ENCODE data around the gene RSPH6A.
A peak's percentile ranks its signal among the peaks of the same experiment; 100 is the strongest.

The RSPH6A gene

GRCh38 chr19:45814851-45815480, at the start of gene RSPH6A:
Gene RSPH6A, minus strand, starts transcription at chr19:45815308. Its CDS starts 132 bp downstream, at chr19:45815176.
- DNase-seq (ENCODE audit: low read depth in 3 of 3) = no peak

DNA sequence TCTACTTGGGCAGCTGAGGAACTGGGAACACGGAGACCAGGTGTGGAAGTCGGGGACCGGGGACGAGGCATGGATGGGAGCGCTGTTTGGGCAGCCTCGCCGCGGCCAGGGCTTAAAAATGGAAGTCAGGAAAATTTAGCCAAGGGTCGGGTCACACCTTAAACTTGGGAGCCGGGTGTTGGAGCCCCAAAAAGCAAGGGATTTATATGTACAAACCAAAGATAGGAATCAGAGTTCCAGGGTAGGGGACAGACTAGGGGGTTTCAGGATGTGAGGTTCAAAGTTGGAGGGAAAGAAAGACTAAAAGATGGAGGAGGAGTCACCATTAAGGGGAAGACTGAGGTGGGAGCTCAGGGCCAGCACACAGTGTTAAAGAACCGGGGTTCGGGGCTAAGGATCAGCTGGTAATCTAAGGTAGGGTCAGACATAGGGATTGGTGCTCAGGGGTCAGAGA, 49.5 kb upstream of the RSPH6A start:
- DNase-seq (ENCODE audit: low read depth in 3 of 3) = no peak

GRCh38 chr19:45863840-45864628, 48.9 kb upstream of the RSPH6A start, which contains the start of gene FOXA3:
Gene FOXA3, plus strand, starts transcription at chr19:45864326. Its CDS starts 131 bp downstream, at chr19:45864457.
- peak in 1 of 3 donors; percentile 45 for DNase-seq (ENCODE audit: low read depth in 3 of 3)

DNA sequence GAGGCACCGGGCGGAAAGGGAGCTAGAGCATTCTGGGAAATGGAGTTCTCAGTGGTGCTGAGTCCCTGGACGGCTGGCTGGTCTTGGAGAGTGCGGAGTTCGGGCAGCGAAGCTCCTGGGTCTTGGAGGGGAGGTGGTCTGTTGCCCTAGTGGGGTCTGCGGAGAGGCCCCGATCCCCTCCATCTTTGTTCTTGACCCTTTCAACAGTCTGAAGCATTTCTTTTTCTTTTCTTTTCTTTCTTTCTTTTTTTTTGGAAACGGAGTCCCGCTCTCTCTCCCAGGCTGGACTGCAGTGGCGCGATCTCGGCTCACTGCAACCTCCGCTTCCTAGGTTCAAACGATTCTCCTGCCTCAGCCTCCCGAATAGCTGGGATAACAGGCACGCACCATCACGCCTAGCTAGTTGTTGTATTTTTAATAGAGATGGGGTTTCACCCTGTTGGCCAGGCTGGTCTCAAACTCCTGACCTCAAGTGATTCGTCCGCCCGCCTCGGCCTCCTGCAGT, 48.3 kb upstream of the RSPH6A start:
- DNase-seq (ENCODE audit: low read depth in 3 of 3) = no peak

GRCh38 chr19:45862564-45863334, 47.6 kb upstream of the RSPH6A start, which contains the start of gene SYMPK:
Gene SYMPK, minus strand, starts transcription at chr19:45863147. Its CDS starts 8,652 bp downstream, at chr19:45854495.
- peak; percentile 96 to 99 (median 99) for DNase-seq (ENCODE audit: low read depth in 3 of 3)

- no peak for DNase-seq (ENCODE audit: low read depth in 3 of 3)
Measured at GRCh38 chr19:45862271-45862563, 47.1 kb upstream of the RSPH6A start.

- no peak for DNase-seq (ENCODE audit: low read depth in 3 of 3)
Measured at GRCh38 chr19:45860359-45861259, 45.5 kb upstream of the RSPH6A start.

DNA sequence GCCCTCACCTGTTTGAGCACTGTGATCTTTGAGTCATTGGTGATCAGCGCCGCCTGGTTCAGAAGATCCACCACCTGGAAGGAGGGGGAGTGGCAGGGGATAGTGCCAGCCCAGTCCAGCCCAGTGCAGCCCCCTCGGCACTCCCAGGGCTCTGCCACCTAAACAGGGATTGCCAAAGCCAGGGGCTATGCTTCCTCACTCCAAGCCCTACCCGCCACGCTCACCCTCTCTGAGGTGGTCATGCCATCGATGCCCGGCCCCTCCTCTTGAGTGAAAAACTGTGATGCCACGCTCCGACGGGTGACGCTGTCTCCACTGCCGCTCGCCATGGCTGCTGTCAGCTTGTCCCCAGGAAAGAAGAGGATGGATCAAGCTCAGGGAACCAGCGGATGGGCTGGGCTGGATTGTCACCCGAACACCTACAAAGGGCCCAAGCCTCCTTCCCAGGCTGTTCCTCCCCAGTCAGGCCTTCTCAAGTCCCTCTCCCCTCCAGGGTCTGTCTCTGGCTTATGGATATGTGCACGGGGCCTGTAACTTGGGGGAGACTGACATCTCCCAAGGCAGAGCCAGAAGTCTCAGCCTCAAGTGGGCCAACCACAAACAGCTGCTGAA, 39.2 kb upstream of the RSPH6A start:
- DNase-seq (ENCODE audit: low read depth in 3 of 3) = no peak

- no peak for DNase-seq (ENCODE audit: low read depth in 3 of 3)
Measured at GRCh38 chr19:45852983-45853382, 37.9 kb upstream of the RSPH6A start.

DNA sequence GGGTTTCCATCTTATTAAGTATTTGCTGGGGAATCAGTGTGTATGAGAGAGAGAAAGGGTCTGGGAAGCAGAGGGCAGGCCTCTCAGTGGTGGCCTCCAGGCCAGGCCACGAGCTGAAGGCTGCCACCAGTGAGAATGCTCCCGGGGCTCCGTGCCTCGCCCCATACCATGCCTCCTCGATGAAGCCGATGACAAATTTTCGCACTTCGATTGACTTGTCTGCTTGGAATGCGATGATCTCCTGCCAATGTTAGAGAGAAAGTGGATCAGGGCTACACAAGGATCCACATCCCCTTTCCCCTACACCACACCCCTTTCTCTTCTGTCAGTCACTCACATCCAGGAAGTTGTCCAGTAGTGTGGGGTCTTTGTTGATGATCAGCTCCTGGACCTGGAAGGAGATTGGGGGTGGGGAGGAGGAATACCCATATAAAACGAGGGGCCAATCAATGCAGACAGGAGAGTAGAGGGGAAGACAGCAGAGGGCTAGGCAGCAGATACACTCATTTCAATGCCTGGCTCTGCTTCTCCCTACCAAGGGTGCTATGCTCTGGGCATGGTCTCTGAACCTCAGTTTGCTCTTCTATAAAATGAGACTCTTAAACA, 37.1 kb upstream of the RSPH6A start:
- DNase-seq (ENCODE audit: low read depth in 3 of 3) = no peak

DNA sequence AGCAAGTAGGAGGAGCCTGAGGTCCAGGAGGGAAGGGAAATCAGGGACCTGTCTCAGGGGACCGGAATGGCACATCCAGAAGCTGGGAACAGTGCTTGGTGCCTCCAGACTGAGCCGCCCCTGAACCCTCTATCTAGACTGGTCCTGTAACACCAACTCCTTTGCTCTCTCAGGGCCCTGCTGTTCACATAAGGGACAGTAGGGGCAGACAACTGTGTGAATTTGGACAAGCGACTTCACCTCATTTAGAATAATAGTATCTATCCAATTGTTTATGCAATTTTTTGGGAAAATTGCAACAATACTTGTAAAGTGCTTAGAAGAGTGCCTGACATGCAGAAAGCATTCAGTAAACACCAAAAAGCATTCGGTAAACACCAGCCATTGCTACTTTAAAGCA, 33.8 kb upstream of the RSPH6A start:
- DNase-seq (ENCODE audit: low read depth in 3 of 3) = no peak

DNA sequence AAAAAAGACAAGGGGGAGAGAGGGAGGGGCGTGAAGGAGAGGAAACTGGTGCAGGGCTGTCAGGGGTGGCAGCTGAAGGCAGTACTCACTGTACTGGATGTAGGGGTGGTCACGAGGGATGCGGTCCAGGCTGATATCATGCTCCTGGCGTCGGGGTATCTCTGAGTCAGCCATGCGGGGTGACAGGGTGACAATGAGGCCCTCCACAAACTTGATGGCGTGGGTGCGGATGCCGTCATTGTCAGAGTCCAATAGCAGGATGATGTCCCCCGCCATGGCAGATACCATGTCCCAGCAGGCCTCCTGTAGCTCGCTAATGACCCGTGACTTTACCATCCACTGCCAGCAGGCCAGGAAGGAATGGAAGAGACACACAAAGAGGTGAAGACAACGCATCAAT, 32.6 kb upstream of the RSPH6A start:
- no peak for DNase-seq (ENCODE audit: low read depth in 3 of 3)

DNA sequence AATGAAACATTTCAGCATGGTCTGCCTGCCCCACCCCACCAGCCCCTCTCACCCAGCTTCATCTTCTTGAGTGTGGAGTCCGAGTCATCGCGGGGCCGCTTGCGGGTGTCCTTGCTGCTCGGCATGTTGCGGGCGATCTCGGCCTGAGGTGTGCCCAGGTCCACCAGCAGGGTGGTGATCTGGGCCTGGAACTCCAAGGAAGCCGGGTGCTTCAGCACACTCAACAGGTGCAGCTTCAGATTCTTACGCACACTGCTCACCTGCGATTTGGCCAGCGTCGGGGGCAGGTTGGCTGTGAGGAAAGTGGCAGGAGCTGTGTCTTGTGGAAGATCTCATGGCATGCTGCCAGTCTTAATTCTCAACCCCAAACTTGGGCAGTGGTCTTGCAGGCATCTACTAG, 27.1 kb upstream of the RSPH6A start:
- no peak for DNase-seq (ENCODE audit: low read depth in 3 of 3)

- no peak for DNase-seq (ENCODE audit: low read depth in 3 of 3)
Measured at GRCh38 chr19:45834970-45835369, 19.9 kb upstream of the RSPH6A start.

DNA sequence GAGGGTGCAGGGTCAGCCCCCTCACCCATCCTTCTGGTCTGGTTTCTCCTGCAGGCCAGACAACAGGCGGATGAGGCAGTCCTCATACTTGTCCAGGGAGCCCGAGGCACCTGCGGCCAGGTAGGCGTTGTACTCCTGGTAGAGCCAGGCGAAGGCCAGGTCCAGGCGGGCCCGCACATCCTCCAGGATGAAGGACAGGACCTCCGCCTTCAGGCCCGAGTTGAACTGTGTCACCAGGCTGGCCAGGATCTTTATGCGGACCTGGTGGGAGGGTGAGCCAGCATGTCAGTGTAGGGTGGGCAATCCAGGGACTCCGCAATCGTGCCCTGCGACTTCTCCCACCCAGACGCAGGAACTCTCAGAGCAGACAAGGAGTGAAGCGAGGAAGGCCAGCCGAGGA, 13.8 kb upstream of the RSPH6A start:
- DNase-seq (ENCODE audit: low read depth in 3 of 3) = no peak

GRCh38 chr19:45828523-45828922, 13.4 kb upstream of the RSPH6A start:
- DNase-seq (ENCODE audit: low read depth in 3 of 3) = no peak

DNA sequence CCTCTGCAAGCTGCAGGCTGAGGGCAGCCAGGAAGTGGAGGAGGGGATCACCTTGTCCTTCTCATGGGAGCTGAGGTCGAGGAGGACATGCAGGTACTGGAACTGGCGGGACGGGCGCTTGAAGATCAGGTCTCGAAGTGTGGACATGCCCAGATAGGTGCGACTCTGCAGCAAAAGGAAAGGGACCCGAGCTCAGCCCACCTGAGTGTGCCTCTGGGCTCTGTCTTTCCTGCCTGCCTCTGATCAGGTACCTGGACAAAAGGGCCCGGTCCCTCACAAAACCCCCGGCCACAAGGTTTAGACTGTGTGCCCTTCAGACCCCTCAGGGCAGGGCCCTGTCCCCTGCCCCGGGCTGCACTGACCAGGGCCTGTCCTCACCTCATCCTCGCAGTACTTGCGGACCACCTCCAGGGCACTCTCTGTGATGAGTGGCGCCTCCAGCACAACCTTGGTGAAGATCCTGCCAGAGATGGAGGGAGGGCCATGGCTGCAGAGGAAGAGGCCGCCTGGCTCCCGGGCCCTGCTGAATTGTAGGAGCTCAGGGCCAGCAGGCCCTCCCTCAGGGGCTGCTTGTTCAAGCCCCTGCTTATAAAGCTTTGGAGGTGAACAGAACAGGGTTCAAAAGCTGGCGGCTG, 12.5 kb upstream of the RSPH6A start:
- DNase-seq (ENCODE audit: low read depth in 3 of 3) = no peak

DNA sequence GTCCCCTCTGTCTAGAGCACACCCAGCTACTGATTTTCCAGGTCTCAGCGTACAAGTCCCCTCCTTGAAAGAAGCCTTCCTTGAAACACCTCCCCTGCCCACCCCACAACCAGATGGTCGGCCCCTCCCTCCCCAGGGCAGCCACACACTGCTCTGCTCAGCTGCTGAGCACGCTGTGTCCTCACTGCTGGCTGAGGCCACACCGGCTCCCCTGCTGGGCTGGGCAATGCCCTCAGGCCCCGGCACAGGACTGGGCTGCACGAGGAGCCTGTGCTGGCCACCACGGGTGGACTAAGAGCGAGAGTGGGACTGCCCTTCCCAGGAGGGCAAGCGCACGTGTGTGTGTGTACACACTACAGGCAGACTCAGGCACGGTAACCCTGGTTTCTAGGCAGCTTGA, 11.8 kb upstream of the RSPH6A start:
- no peak for DNase-seq (ENCODE audit: low read depth in 3 of 3)

- DNase-seq (ENCODE audit: low read depth in 3 of 3) = no peak
Measured at GRCh38 chr19:45825917-45826893, 11.1 kb upstream of the RSPH6A start.

Data from stimulated activated CD4-positive, alpha-beta T cell treated with anti-CD3 and anti-CD28 coated beads, TNF-alpha, amount 100 ng/mL, for 48 hours (primary cell).